Calu3 (cell line): Measurements from ENCODE around the gene OPCML. TPM values are rescaled to one million over a fixed set of nuclear protein-coding genes. Genes with fewer than 3 reads are reported as not detected.

ENCODE experiments used
- BruUV-seq: library from RNA; stranded (reverse); fragments of 400-500 nt; replicated peaks from 2 replicates; lab custom pipeline; 2021; lab: Mats Ljungman, UMichigan
- CTCF ChIA-PET: fragments of 300-600 bp; sonication (Branson Sonifier 250); formaldehyde crosslinking; loops from one replicate; lab custom pipeline; 2022; ENCODE audit warnings: antibody characterized with exemption; lab: Charles Lee
- DNase-seq: peaks from one replicate; pipeline ENCODE4 v3.0.0; 2022
- H3K27ac Mint-ChIP-seq: one replicate; pipeline ENCODE4 v1.8.0; 2022; ENCODE audit warnings: mixed read lengths; ENCODE audit not compliant: unreplicated experiment
- H3K27me3 Mint-ChIP-seq: one replicate; pipeline ENCODE4 v1.8.0; 2022; ENCODE audit warnings: mixed read lengths; ENCODE audit not compliant: unreplicated experiment
- H3K36me3 Mint-ChIP-seq: one replicate; pipeline ENCODE4 v1.8.0; 2022; ENCODE audit warnings: mild to moderate bottlenecking, moderate library complexity, mixed read lengths; ENCODE audit not compliant: insufficient read depth, unreplicated experiment
- H3K4me1 Mint-ChIP-seq: one replicate; pipeline ENCODE4 v1.8.0; 2022; ENCODE audit warnings: mild to moderate bottlenecking, low read depth, mixed read lengths; ENCODE audit not compliant: unreplicated experiment
- H3K4me3 Mint-ChIP-seq: one replicate; pipeline ENCODE4 v1.8.0; 2022; ENCODE audit warnings: mild to moderate bottlenecking, low read depth, moderate library complexity, mixed read lengths; ENCODE audit not compliant: unreplicated experiment
- H3K9me3 Mint-ChIP-seq: one replicate; pipeline ENCODE4 v1.8.0; 2022; ENCODE audit warnings: low read depth, mixed read lengths; ENCODE audit not compliant: unreplicated experiment
- CTCF ChIP-seq: fragments of 200-600 bp; IDR thresholded peaks from one replicate; pipeline ENCODE4 v1.8.0; 2022; ENCODE audit warnings: antibody characterized with exemption; ENCODE audit not compliant: unreplicated experiment
- intact Hi-C: fragments of 100-400 bp; cut with micrococcal nuclease; formaldehyde crosslinking; loops from one replicate; pipeline ENCODE4 v1.10.0; 2022; ENCODE audit not compliant: unreplicated experiment
- total RNA-seq: library from RNA; stranded (reverse); gene quantifications from 2 replicates; pipeline ENCODE4 v1.2.3, GENCODE V29; 2022

OPCML gene
- total RNA-seq, 1 experiment from 2014 or later, result not detected

GRCh38 chr11:132809070-132809469 is 723.2 kb downstream of the OPCML start:
- peaks cover 18% of the 10 kb centered on the region for H3K9me3 Mint-ChIP-seq
- intact Hi-C loops, result no loop called here
- H3K4me3 Mint-ChIP-seq, result no peak overlapping the region
- no peak for TF ChIP-seq CTCF
- no peaks in the 10 kb centered on the region for H3K4me1 Mint-ChIP-seq
- no peaks in the 10 kb centered on the region for H3K36me3 Mint-ChIP-seq
- CTCF ChIA-PET, result no interaction called here
- H3K27me3 Mint-ChIP-seq, result no peaks in the 10 kb centered on the region
- DNase-seq, result no peak
- no TSS peak for BruUV-seq
- no peak overlapping the region for H3K27ac Mint-ChIP-seq

GRCh38 chr11:132804258-132804657 is 728.0 kb downstream of the OPCML start:
- Mint-ChIP-seq H3K4me1 (no peaks in the 10 kb centered on the region), H3K4me3 (no peak overlapping the region), H3K36me3 (no peaks in the 10 kb centered on the region), H3K27me3 (no peaks in the 10 kb centered on the region), H3K27ac (no peak overlapping the region), H3K9me3 (peaks cover 15% of the 10 kb centered on the region)
- intact Hi-C loops, result no loop called here
- BruUV-seq, result no TSS peak
- CTCF ChIA-PET, result no interaction called here
- no peak for DNase-seq
- TF ChIP-seq CTCF, result no peak

GRCh38 chr11:132803436-132803835 is 728.9 kb downstream of the OPCML start:
- Mint-ChIP-seq H3K27me3 (no peaks in the 10 kb centered on the region), H3K9me3 (peaks cover 16% of the 10 kb centered on the region), H3K4me3 (no peak overlapping the region), H3K36me3 (no peaks in the 10 kb centered on the region), H3K27ac (no peak overlapping the region), H3K4me1 (no peaks in the 10 kb centered on the region)
- intact Hi-C loops, result no loop called here
- CTCF ChIA-PET, result no interaction called here
- TF ChIP-seq CTCF, result no peak
- no peak for DNase-seq
- BruUV-seq, result no TSS peak

- Mint-ChIP-seq H3K4me3 (no peak overlapping the region), H3K27ac (no peak overlapping the region), H3K4me1 (no peaks in the 10 kb centered on the region), H3K36me3 (no peaks in the 10 kb centered on the region), H3K27me3 (no peaks in the 10 kb centered on the region), H3K9me3 (peaks cover 16% of the 10 kb centered on the region)
- CTCF ChIA-PET, result no interaction called here
- no TSS peak for BruUV-seq
- no peak for TF ChIP-seq CTCF
- DNase-seq, result no peak
- intact Hi-C loops, result no loop called here
These were observed 729.4 kb downstream of the OPCML start for GRCh38 chr11:132802947-132803346.
